Chondrocyte (in vitro differentiated cells): ENCODE measurements around the gene NTSR1. TPM values are rescaled to one million over a fixed set of nuclear protein-coding genes. Genes with fewer than 3 reads are reported as not detected.

ENCODE experiments used
- DNase-seq: peaks from one replicate; pipeline ENCODE4 v3.0.0; 2021; ENCODE audit warnings: mixed read lengths, low spot score
- H3K27ac Mint-ChIP-seq: one replicate; pipeline ENCODE4 v1.8.0; 2021; ENCODE audit warnings: mild to moderate bottlenecking, moderate library complexity, mixed read lengths; ENCODE audit not compliant: unreplicated experiment
- H3K27me3 Mint-ChIP-seq: 2 replicates; pipeline ENCODE4 v1.8.0; 2021; ENCODE audit warnings: low read depth, mixed read lengths
- H3K36me3 Mint-ChIP-seq: 2 replicates; pipeline ENCODE4 v1.8.0; 2021; ENCODE audit warnings: low read depth, mixed read lengths
- H3K4me1 Mint-ChIP-seq: 2 replicates; pipeline ENCODE4 v1.8.0; 2021; ENCODE audit warnings: low read depth, mild to moderate bottlenecking, mixed read lengths
- H3K4me3 Mint-ChIP-seq: one replicate; pipeline ENCODE4 v1.8.0; 2021; ENCODE audit warnings: mild to moderate bottlenecking, moderate library complexity, mixed read lengths; ENCODE audit not compliant: unreplicated experiment
- H3K9me3 Mint-ChIP-seq: 2 replicates; pipeline ENCODE4 v1.8.0; 2021; ENCODE audit warnings: low read depth, mixed read lengths
- total RNA-seq: library from RNA; stranded (reverse); gene quantifications from 3 replicates; pipeline ENCODE4 v1.2.1, GENCODE V29; 2021
- TF ChIP-seq, protein P1 (sequence below): fragments of 200-600 bp; sonication (generic); IDR thresholded peaks from 2 replicates; pipeline ENCODE4 v1.5.0; 2021; ENCODE audit warnings: antibody characterized with exemption, mild to moderate bottlenecking, moderate library complexity

NTSR1 gene
- total RNA-seq, 1 donor from 2014 or later: not detected

DNA sequence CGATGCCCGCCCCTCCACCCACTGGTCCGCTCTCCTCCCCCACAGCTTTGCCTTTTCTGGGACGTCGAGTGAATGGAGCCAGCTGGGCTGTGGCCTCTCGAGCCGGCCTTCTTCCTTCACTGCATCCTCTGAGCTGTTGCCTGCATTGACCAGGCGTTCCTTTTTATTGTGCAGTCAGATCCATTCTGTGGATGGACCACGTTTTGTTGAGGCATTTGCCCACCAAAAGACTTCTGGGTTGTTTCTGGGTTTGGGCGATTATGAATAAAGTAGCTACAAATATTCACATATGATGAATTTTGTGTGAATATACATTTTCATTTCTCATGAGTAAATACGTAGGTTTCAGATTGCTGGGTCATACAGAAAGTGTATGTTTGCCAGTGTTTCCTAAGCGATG, 9.9 kb downstream of the NTSR1 start:
- Mint-ChIP-seq H3K4me1 (no peaks in the 10 kb centered on the region), H3K36me3 (peaks cover 7% of the 10 kb centered on the region), H3K9me3 (peaks cover 27% of the 10 kb centered on the region), H3K27ac (no peak overlapping the region), H3K27me3 (peaks cover 58% of the 10 kb centered on the region), H3K4me3 (no peak overlapping the region)
- TF ChIP-seq, protein P1, sequence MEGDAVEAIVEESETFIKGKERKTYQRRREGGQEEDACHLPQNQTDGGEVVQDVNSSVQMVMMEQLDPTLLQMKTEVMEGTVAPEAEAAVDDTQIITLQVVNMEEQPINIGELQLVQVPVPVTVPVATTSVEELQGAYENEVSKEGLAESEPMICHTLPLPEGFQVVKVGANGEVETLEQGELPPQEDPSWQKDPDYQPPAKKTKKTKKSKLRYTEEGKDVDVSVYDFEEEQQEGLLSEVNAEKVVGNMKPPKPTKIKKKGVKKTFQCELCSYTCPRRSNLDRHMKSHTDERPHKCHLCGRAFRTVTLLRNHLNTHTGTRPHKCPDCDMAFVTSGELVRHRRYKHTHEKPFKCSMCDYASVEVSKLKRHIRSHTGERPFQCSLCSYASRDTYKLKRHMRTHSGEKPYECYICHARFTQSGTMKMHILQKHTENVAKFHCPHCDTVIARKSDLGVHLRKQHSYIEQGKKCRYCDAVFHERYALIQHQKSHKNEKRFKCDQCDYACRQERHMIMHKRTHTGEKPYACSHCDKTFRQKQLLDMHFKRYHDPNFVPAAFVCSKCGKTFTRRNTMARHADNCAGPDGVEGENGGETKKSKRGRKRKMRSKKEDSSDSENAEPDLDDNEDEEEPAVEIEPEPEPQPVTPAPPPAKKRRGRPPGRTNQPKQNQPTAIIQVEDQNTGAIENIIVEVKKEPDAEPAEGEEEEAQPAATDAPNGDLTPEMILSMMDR: no peak
- DNase-seq: peak; percentile 34

GRCh38 chr20:62719250-62719935, 10.8 kb downstream of the NTSR1 start:
- DNase-seq: peak; percentile 19
- Mint-ChIP-seq H3K4me1 (no peaks in the 10 kb centered on the region), H3K9me3 (peaks cover 23% of the 10 kb centered on the region), H3K27ac (no peak overlapping the region), H3K36me3 (peaks cover 7% of the 10 kb centered on the region), H3K27me3 (peaks cover 53% of the 10 kb centered on the region), H3K4me3 (no peak overlapping the region)
- TF ChIP-seq, protein P1: no peak

- Mint-ChIP-seq H3K4me3 (no peak overlapping the region), H3K27ac (no peak overlapping the region), H3K27me3 (peaks cover 43% of the 10 kb centered on the region), H3K36me3 (peaks cover 7% of the 10 kb centered on the region), H3K4me1 (no peaks in the 10 kb centered on the region), H3K9me3 (peaks cover 22% of the 10 kb centered on the region)
- DNase-seq: no peak
- TF ChIP-seq, protein P1: no peak
These were observed 13.1 kb downstream of the NTSR1 start for GRCh38 chr20:62721511-62722370.

GRCh38 chr20:62722627-62723026, 14.0 kb downstream of the NTSR1 start:
- peaks cover 7% of the 10 kb centered on the region for H3K36me3 Mint-ChIP-seq
- H3K4me1 Mint-ChIP-seq: no peaks in the 10 kb centered on the region
- H3K27me3 Mint-ChIP-seq: peaks cover 43% of the 10 kb centered on the region
- no peak overlapping the region for H3K27ac Mint-ChIP-seq
- no peak overlapping the region for H3K4me3 Mint-ChIP-seq
- DNase-seq: no peak
- peaks cover 22% of the 10 kb centered on the region for H3K9me3 Mint-ChIP-seq
- TF ChIP-seq, protein P1: no peak

GRCh38 chr20:62723351-62723750, 14.7 kb downstream of the NTSR1 start:
- no peak overlapping the region for H3K4me3 Mint-ChIP-seq
- H3K27me3 Mint-ChIP-seq: peaks cover 44% of the 10 kb centered on the region
- no peak overlapping the region for H3K27ac Mint-ChIP-seq
- DNase-seq: peak; percentile 73
- TF ChIP-seq, protein P1: no peak
- peaks cover 7% of the 10 kb centered on the region for H3K36me3 Mint-ChIP-seq
- H3K4me1 Mint-ChIP-seq: no peaks in the 10 kb centered on the region
- H3K9me3 Mint-ChIP-seq: peaks cover 22% of the 10 kb centered on the region
